ENCODE results near the gene CCL4.
"Not testable (repeated sequence)": the region's sequence is repeated elsewhere in the genome, so short reads cannot be mapped to it uniquely, and the experiment has no call there.

The CCL4 gene

DNA sequence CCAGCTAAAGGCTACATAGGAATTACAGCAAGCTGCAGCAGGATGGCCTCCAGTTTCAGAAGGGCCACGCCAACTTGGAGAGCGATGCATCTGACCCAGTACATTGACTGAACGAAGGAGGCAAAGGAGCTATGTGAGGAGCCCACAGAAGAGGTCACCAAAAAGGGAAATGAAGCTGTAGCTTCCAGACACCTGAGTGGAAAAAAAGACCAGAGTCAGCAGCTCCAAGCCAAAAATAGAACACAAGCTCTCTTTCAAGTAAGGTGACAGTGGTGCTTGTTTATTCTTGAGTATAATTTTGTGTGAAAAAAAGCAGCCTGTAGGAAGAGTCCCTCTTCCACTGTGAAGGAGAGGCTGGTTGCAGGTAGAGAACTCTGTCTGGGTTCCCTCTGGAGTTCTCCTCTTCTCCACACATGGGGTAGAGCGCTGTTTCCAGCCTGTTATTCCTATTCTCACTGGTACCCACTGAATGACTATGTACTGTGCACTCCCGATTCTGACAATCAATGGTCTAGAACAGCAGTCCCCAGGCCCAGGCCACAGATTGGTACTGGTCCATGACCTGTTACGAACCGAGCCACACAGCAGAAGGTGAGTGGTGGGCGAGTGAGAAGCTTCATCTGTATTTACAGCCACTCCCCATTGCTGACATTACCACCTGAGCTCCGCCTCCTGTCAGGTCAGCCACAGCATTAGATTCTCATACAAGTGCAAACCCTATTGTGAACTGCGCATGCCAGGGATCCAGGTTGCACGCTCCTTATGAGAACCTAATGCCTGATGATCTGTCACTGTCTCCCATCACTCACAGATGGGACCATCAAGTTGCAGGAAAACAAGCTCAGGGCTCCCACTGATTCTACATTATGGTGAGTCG lies 15.1 kb downstream of the CCL4 start:
- no peak for DNase-seq

GRCh38 chr17:36120221-36120620 lies 16.6 kb downstream of the CCL4 start:
- DNase-seq: no peak

GRCh38 chr17:36121099-36121498 lies 17.5 kb downstream of the CCL4 start:
- DNase-seq: not testable (repeated sequence)

DNA sequence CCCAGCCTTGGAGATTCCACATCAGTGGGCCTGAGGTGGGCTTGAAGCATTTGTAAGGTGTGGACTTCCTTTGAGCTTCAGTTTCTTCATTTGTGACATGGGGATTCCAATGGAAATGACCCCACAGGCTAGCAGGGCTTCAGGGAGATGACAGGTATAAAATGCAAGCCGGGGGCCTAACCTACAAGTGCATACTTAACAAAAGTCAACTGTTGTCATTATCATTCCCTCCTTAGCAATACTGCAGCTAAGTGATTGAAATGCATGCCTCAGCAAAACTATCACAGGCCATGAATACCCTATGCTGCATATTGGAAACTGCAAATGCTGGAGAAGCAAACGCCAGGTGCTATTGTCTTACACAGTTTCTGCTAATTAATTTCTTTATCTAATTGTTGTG lies 19.8 kb downstream of the CCL4 start:
- DNase-seq: no peak

GRCh38 chr17:36124879-36125824 lies 21.5 kb downstream of the CCL4 start:
- no peak for DNase-seq

GRCh38 chr17:36127199-36127893 lies 23.7 kb downstream of the CCL4 start:
- no peak for DNase-seq

DNA sequence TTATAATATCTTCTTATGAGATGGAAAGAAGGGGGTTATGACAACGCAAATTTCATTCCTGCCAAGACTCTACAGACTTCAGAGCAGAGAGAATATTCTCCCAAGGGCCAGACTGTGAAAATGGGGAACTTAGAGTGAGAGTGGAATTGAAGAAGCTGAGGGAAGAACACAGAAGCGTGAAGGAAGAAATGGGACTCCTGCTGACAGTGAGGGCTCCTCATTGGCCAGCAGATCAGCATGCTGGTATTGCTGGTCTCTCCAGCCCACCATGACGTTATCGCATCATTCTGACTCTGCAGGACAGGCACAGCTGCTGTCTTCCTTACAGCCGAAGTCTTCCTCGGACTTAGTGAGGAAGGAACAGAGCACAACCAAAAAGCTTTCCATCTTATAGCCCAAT lies 24.3 kb downstream of the CCL4 start:
- DNase-seq: no peak

- DNase-seq: no peak
Observed at GRCh38 chr17:36128411-36128978, 24.9 kb downstream of the CCL4 start.

- no peak for DNase-seq
Observed at GRCh38 chr17:36129616-36130015, 26.0 kb downstream of the CCL4 start.

DNA sequence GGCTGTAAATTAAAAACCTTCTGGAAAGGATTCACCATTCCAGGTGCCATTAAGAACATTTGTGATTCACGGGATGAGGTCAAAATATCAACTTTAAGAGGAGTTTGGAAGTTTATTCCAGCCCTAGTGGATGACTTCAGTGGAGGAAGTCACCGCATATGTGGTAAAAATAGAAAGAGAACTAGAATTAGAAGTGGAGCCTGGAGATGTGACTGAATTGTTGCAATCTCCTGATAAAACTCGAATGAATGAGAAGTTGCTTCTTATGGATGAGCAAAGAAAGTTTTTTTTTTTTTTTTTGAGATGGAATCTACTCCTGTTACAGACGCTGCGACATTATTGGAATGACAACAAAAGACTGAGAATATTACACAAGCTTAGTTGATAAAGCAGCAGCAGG lies 26.7 kb downstream of the CCL4 start:
- no peak for DNase-seq

DNA sequence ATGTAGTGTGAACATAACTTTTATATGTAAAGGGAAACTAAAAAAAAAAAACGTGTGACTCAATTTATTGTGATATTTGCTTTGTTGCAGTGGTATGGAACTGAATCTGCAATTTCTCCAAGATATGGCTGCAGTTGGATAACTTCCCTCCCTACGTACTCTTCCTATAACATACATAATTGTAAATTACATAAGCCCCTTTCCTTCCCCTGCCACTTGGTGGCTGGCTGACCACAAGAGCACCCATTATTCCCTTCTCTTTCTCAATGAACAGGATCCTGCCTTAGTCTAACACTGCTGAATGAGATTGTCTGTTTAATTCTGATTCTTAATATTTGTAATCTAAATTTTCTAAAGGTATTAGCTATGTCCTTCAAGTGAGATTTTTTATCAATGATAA lies 27.8 kb downstream of the CCL4 start:
- DNase-seq: no peak

DNA sequence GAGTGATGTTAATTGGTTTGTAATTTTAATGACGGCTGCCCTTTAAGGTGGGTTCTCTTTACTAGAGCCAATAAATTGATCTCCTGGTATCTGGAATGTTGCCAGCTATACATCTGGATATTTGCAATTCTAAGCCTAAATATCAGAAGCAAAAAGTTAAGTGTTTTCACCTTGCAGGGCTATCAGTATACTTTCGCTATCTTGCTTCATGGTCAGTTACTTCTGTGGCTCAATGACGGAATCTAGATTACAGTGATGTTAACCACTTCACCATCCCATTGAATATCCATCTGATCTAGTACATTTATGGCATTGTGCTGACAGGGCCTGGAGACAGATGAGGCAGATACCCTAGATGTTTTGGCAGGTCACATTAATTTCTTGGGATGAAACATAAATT lies 28.3 kb downstream of the CCL4 start:
- no peak for DNase-seq

- no peak for DNase-seq
Observed at GRCh38 chr17:36132421-36132831, 28.8 kb downstream of the CCL4 start.

DNA sequence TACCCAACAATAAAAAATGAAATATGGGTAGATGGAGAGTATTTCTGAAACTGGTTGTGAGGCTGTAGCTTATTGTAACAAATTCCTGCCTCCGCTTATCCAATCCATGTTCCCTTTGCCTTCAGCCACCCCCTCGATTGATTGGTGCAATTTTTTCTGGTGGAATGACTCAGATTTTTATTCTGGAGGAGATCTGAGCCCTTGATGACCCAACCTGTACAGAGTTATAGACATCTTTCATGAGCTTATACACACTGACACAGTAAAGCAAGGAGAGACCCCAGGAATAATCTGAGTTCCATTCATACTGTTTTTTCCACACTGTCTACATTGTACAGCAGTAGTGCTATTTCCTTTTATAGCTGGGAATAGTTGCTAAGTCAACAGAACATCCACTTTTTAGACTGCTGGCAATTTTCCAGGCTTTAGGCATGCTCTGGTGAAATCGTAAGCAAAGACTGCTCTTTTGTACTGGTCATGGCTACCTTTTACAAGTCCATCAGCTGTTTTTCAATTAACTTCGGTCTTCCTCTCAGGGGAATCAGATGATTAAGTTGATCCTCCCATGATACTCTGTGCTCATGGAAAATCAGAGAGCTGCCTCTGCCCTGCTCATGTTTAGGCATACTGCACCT lies 30.1 kb downstream of the CCL4 start:
- peak; percentile 5 to 55 for DNase-seq

DNA sequence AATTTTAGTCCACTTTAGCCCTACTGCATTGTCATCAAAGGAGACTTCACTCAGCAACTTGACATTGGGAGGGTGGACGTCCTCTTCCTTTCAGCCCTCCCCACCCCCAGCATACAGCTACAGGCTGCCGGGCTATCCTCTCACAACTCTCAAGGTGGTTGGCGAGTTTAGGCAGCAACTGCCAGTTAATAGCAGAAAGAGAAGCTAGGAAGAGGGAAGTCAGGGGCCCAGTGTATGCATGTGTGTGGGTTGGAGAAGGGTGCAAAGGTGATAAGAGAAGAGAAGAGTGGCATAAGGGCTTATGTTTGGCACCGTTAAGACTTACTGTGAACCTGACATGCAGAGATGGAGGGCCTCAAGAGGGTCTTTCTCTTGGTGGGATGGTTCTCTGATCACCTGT lies 31.8 kb downstream of the CCL4 start:
- no peak for DNase-seq

DNA sequence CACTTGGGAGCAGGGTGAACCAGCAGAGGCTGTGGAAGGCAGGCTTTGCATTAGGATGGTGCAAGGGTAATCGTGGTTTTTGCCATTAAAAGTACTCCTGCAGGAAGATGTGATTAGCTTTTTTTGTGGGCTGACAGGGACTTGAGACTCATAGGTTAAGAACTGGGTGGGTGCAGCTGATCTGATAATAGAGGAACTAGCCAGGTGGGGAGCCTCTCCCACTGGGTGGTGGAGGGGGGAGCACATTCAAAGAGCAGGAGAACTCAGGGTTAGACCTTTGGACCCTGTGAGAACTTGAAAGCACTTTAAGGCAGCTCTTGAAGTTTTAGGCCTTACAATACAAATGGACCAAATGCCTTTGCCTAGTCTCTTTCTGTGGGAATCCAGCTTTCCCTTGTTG lies 32.4 kb downstream of the CCL4 start:
- no peak for DNase-seq

DNA sequence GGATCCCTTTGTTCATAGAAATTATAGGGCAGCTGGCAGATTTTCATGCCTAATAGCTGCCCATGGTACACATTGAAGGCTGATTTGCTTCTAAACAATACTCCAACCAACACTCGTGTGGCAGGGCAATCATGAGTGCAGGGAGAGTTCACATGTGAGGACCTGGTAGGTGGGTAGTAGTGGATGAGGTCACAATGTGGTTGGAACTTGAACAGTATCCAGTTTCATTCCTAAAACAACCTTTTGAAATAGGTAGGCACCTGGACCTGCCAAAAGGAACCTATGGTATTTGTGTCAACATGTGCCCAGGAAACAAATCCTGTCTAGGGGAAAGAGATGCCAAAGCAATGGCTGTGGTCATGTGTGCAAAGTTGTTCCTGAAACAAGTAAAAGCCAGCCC lies 32.8 kb downstream of the CCL4 start:
- no peak for DNase-seq

- no peak for DNase-seq
Observed at GRCh38 chr17:36142235-36142634, 38.6 kb downstream of the CCL4 start.

DNA sequence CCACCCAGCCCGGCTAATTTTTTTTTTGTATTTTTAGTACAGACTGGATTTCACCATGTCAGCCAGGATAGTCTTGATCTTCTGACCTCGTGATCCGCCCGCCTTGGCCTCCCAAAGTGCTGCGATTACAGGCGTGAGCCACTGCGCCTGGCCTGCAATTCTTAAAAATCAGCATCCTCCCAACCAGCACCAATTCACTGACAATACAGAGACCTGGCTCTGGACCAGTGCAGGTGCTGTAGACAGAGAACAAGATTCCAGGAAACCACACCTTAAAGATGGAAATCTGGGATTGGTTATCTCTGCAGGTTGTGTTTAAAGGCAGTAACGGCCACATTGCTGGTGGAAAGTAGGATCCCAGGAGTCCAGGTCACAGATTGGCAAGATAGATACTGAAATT lies 39.2 kb downstream of the CCL4 start:
- no peak for DNase-seq

DNA sequence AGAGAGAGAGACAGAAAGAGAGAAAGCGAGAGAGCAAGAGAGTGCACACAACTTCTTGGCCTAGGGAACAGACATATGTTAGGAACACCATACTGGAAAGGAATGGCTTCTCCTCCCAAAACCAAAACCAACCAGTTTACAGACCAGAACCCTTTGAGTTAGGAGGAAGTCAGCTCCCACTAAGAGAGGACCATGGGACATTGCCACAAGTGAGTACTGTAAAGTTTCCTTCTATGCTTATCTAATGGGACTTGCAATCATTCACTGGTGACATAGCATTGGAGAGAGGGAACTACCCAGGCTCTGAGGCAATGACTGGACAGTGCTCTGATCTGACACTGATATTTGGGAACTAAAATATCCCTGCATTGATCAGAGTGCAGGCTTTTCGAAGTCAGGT lies 40.4 kb downstream of the CCL4 start:
- no peak for DNase-seq

GRCh38 chr17:36144981-36145729 lies 41.5 kb downstream of the CCL4 start:
- DNase-seq: no peak

DNA sequence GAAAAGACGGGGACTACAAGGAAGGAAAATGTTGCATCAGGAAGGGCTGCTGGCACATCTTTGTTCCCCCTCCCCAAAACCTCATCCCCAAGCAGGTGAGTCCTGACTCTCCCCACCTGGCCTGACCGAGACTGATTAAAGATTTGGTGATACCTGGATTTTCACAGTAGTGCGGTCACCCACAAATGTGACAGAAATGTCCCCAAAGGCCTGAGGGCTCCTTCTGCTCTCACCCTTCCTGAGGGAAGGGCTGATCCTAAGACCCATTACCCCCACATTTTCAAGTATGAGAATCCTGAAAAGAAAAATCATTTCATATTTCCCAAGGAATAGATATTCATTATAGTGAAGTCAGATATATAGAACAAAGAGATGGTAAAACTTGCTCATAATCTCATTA lies 44.0 kb downstream of the CCL4 start:
- DNase-seq: no peak
